Subcutaneous abdominal adipose tissue (tissue), 5 donors: ENCODE data around the gene PIH1D1.

Source experiments
- H3K27ac ChIP-seq: one replicate; pipeline ENCODE4 v1.7.0; 2013; ENCODE audit warnings: low read depth, mild to moderate bottlenecking, inconsistent platforms, low read length, moderate library complexity
- H3K27me3 ChIP-seq, 5 donors: one replicate each; pipeline ENCODE4 v1.7.0; 2013; ENCODE audit warnings: low read length in 5 of 5, inconsistent platforms in 1 of 5; ENCODE audit not compliant: control insufficient read depth in 5 of 5, insufficient read depth in 4 of 5
- H3K36me3 ChIP-seq, 5 donors: one replicate each; pipeline ENCODE4 v1.7.0; 2013; ENCODE audit warnings: low read length in 5 of 5; ENCODE audit not compliant: control insufficient read depth in 5 of 5, insufficient read depth in 5 of 5
- H3K4me1 ChIP-seq, 5 donors: one replicate each; pipeline ENCODE4 v1.7.0; 2013; ENCODE audit warnings: low read length in 5 of 5, mild to moderate bottlenecking in 3 of 5, moderate library complexity in 1 of 5; ENCODE audit not compliant: control insufficient read depth in 5 of 5, insufficient read depth in 5 of 5
- H3K4me3 ChIP-seq, 5 donors: one replicate each; pipeline ENCODE4 v1.7.0; 2013; ENCODE audit warnings: low read length in 5 of 5, low read depth in 1 of 5
- H3K9ac ChIP-seq, 5 donors: one replicate each; pipeline ENCODE4 v1.7.0; 2013; ENCODE audit warnings: low read length in 5 of 5, mild to moderate bottlenecking in 4 of 5, moderate library complexity in 3 of 5
- H3K9me3 ChIP-seq, 5 donors: one replicate each; pipeline ENCODE4 v1.7.0; 2013; ENCODE audit warnings: low read length in 5 of 5; ENCODE audit not compliant: control insufficient read depth in 5 of 5
- donor health status: healthy.
- donor health status: healthy.
- donor health status: healthy.
- donor health status: healthy.
- donor health status: healthy.

Gene PIH1D1

DNA sequence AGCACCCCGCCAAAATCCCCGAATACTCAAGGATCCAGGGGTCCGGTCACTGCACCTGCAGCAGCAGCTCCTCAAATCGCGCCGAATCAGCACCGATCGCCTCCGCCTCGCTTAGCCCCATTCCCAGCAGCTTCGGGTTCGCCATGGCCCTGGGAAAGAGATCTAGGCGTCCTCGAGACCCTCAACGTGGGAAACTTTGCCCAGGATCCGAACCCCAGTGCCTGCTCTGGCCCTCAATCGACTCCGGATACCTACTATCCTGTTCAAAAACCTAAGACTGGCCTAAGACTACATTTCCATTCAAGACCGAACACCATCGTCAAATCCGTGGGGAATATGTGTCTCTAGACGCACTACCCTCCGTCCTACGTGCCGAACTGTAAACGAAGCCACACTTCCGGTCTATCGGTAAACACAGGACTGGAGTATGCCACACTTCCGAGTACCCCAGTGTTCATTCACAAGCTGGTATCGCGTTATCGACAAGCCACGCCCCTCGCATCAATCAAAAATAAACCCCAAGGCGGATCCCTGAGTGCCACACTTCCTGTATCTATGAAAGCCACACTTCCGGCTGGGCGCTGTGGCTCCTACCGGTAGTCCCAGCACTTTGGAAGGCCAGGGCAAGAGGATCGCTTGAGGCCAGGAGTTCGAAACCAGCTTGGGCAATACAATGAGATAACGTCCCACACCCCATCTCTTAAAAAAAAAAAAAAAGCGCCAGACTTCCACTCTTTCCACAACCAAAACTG is at the start of gene PIH1D1:
Gene PIH1D1, minus strand, starts transcription at position 385 of the 752 bp plus-strand sequence. Its CDS starts 240 bp downstream, at position 145.
- peaks cover 0 to 20% (median 7%) of the 10 kb centered on the region in 5 donors for H3K36me3 ChIP-seq
- peak within 1 kb of the TSS; percentile 87 to 95 (median 92) for H3K9ac ChIP-seq
- peak within 1 kb of the TSS; percentile 76 to 97 (median 93) for H3K4me3 ChIP-seq
- peak within 1 kb of the TSS; percentile 92 for H3K27ac ChIP-seq
- H3K4me1 ChIP-seq = peaks cover 6 to 54% (median 42%) of the 10 kb centered on the region in 5 donors
- no peaks in the 10 kb centered on the region for H3K9me3 ChIP-seq
- H3K27me3 ChIP-seq = no peaks in the 10 kb centered on the region

DNA sequence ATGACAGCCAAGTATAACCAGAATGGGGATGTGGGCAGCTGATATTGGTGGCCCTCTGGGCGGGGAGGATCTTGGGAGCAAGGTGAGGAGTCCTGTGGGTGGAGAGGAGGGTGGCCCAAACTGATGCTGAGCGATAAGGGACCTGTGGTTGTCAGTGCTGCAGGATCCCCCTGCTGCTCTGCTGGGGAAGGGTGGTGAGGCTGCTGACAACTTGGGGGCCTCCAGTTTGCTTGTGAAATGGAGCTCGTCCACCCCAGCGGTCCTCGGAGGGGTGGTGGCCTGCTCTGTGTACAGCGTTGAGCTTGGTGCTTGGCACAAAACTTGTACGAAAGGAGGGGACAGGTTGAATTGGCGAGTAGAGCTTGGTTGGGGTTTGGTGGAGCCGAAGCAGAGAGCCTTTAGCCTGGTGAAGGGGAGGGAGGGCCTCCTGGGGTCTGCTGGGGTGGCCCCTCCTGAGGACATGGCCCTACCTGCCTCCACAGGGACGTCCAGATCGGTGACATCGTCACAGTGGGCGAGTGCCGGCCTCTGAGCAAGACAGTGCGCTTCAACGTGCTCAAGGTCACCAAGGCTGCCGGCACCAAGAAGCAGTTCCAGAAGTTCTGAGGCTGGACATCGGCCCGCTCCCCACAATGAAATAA is 47.5 kb upstream of the PIH1D1 start:
- peak overlapping the region in 4 of 5 donors; percentile 2 to 71 (median 63) for H3K4me3 ChIP-seq
- H3K9me3 ChIP-seq = no peaks in the 10 kb centered on the region
- H3K4me1 ChIP-seq = peaks cover 16 to 61% (median 53%) of the 10 kb centered on the region in 5 donors
- no peaks in the 10 kb centered on the region for H3K27me3 ChIP-seq
- H3K9ac ChIP-seq = peak overlapping the region in 2 of 5 donors; percentile 75 to 92
- H3K36me3 ChIP-seq = peaks cover 2 to 30% (median 29%) of the 10 kb centered on the region in 5 donors
- H3K27ac ChIP-seq = peak overlapping the region; percentile 72

DNA sequence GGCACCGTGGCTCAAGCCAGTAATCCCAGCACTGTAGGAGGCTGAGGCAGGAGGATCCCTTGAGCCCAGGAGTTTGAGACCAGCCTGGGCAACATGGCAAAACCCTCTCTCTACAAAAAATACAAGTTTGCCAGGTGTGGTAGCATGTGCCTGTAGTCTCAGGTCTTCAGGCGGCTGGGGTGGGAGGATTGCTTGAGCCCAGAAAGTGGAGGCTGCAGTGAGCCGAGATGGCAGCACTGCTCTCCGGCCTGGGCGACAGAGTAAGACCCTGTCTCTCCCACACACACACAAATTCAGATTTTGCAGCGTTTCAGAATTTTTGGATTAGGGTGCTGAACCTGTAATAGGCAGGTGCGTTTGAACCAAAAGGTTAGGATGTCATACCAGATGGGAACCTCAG is 46.9 kb upstream of the PIH1D1 start:
- Histone ChIP-seq H3K4me3 (peak overlapping the region in 1 of 5 donors; percentile 66), H3K9ac (peak overlapping the region in 2 of 5 donors; percentile 54 to 92)

DNA sequence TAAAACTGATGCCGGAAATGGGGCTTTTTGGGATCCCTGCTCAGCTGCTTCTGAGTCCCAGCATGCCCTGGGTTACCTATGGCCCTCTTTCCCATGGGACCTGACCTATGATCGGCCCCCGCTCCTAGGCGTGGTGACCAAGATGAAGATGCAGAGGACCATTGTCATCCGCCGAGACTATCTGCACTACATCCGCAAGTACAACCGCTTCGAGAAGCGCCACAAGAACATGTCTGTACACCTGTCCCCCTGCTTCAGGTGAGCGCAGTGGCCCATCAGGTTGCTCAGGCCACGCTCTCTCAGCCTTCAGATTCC is 46.1 kb upstream of the PIH1D1 start:
- peaks cover 3 to 34% (median 33%) of the 10 kb centered on the region in 5 donors for H3K36me3 ChIP-seq

More for the DNA sequence above, 46.9 kb upstream of the PIH1D1 start:
- Histone ChIP-seq H3K36me3 (peaks cover 2 to 30% (median 29%) of the 10 kb centered on the region in 5 donors), H3K27ac (peak overlapping the region; percentile 72), H3K4me1 (peaks cover 16 to 59% (median 51%) of the 10 kb centered on the region in 5 donors), H3K27me3 (no peaks in the 10 kb centered on the region), H3K9me3 (no peaks in the 10 kb centered on the region)

DNA sequence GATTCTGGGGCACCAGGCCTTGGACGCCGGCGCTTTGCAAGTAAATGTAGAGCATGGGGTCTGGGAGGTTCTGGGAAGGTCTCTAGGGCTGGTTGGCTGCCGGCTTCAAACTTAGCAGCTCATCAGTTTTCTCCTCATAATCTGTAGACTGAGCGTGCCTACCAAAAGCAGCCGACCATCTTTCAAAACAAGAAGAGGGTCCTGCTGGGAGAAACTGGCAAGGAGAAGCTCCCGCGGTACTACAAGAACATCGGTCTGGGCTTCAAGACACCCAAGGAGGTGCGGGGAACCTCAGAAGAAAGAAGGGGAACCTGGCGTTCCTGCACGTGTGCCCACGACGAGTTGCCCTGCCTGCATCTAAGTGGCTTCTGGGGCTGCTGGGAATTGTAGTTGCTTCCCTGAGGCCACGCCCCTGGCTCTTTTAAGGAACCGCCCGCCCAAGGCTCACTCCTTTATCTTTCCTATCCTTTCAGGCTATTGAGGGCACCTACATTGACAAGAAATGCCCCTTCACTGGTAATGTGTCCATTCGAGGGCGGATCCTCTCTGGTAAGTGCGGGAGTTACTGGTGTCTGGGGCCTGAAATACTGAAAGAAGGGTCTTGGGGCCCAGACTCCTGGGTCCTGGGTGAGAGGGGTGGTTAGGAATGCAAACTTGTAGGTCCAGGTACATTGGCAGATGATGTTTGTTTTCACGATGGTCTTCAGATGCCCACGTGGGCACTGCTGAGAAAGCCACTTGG is 45.6 kb upstream of the PIH1D1 start:
- peaks cover 16 to 51% (median 46%) of the 10 kb centered on the region in 5 donors for H3K4me1 ChIP-seq

More for the DNA sequence above, 46.1 kb upstream of the PIH1D1 start:
- Histone ChIP-seq H3K4me3 (peak overlapping the region in 3 of 5 donors; percentile 86 to 93 (median 87)), H3K27me3 (no peaks in the 10 kb centered on the region), H3K27ac (peak overlapping the region; percentile 95), H3K4me1 (peaks cover 16 to 52% (median 46%) of the 10 kb centered on the region in 5 donors), H3K9ac (peak overlapping the region in 3 of 5 donors; percentile 92 to 99 (median 95)), H3K9me3 (no peaks in the 10 kb centered on the region)

DNA sequence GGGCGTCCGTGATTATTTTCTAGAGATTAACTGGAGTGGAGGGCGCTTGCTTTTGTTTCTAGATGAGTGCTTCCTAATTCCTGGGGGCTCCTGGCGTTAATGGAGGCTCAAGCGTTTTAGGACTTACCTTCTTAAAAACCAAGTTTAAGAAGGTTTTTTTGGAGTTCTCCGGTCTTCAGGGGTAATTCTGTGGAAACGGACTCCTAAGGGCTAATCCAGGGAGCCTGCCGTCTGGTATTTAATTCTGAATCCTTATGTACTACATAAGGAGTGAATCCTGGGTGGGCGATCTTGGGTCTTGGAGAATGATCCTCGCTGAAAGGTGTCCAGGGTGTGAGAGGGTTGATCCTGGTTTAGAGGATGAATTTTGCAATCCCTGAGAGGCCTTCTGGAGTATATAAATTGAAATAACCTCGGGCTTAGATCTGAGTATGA is 45.0 kb upstream of the PIH1D1 start:
- H3K36me3 ChIP-seq = peaks cover 5 to 45% (median 44%) of the 10 kb centered on the region in 5 donors
- peak overlapping the region; percentile 86 to 93 (median 87) for H3K4me3 ChIP-seq
- H3K9ac ChIP-seq = peak overlapping the region; percentile 89 to 99 (median 92)
- peaks cover 16 to 51% (median 46%) of the 10 kb centered on the region in 5 donors for H3K4me1 ChIP-seq
- no peaks in the 10 kb centered on the region for H3K9me3 ChIP-seq
- peak overlapping the region; percentile 95 for H3K27ac ChIP-seq
- H3K27me3 ChIP-seq = no peaks in the 10 kb centered on the region

More for the DNA sequence above, 45.6 kb upstream of the PIH1D1 start:
- Histone ChIP-seq H3K4me3 (peak overlapping the region; percentile 86 to 93 (median 87)), H3K36me3 (peaks cover 5 to 39% (median 38%) of the 10 kb centered on the region in 5 donors), H3K27ac (peak overlapping the region; percentile 95), H3K9ac (peak overlapping the region; percentile 89 to 99 (median 92)), H3K9me3 (no peaks in the 10 kb centered on the region), H3K27me3 (no peaks in the 10 kb centered on the region)

DNA sequence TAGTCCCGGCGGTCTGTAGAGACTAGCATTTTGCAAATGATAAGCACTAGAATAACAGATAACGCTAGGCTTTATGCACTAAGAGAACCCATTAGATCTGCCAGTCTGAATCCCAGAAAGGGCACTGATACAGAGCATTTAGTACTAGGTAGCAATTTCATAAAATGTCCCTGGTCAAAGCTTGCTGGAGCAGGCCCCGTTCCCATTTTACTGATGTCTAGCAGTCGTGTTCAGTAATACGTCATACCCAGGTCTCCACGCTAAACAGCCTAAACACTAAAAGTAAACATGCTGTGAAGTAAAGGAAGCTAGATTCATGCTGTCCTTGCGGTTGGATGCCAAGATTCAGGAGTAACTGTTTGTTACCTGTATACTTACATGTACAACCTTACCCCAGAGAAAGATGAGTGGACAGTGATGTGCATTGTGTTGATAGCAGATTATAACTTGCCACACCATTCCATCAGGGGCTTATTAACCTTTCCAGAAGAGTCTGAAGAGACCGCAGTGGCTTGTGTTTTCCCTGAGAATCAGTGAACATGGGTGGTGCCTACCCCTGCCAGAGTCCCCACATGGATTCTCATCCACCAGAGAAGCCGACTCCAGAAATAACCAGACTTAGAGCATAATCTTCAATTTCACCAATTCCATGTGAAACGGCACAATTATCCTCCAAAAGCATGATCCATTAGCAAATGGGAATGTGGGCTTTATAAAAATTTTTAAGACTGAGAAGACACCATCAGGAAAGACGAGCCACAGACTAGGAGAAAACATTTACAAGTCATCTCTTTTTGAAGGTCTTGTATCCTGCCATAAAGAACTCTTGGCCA is 41.2 kb upstream of the PIH1D1 start:
- Histone ChIP-seq H3K36me3 (peaks cover 3 to 49% (median 44%) of the 10 kb centered on the region in 5 donors), H3K27ac (no peak overlapping the region)

DNA sequence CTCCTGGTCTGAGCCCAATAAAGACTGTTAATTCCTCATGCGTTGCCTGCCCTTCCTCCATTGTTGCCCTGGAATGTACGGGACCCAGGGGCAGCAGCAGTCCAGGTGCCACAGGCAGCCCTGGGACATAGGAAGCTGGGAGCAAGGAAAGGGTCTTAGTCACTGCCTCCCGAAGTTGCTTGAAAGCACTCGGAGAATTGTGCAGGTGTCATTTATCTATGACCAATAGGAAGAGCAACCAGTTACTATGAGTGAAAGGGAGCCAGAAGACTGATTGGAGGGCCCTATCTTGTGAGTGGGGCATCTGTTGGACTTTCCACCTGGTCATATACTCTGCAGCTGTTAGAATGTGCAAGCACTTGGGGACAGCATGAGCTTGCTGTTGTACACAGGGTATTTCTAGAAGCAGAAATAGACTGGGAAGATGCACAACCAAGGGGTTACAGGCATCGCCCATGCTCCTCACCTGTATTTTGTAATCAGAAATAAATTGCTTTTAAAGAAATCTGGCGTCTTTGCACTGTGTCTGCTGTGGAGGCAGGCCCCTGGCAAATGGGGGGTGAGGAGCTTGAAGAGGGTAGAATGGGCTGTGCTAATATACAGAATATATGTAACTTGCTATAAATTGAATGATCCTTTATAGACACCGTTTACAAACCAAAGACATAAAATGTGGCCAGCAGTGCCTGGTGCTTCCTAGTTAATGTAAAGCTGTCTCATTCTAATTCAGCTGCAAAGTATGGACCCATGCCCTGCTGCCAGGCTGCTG is 40.4 kb upstream of the PIH1D1 start:
- H3K4me1 ChIP-seq = peaks cover 13 to 42% (median 36%) of the 10 kb centered on the region in 5 donors
- H3K9ac ChIP-seq = no peak overlapping the region
- H3K36me3 ChIP-seq = peaks cover 3 to 42% (median 38%) of the 10 kb centered on the region in 5 donors
- H3K9me3 ChIP-seq = no peaks in the 10 kb centered on the region
- no peak overlapping the region for H3K4me3 ChIP-seq
- no peak overlapping the region for H3K27ac ChIP-seq
- peaks cover 0 to 3% (median 0%) of the 10 kb centered on the region in 5 donors for H3K27me3 ChIP-seq

More for the DNA sequence above, 41.2 kb upstream of the PIH1D1 start:
- Histone ChIP-seq H3K9ac (no peak overlapping the region), H3K4me1 (peaks cover 15 to 47% (median 42%) of the 10 kb centered on the region in 5 donors), H3K27me3 (no peaks in the 10 kb centered on the region), H3K9me3 (no peaks in the 10 kb centered on the region), H3K4me3 (no peak overlapping the region)
